ENCODE results near the gene LAMB4.
A peak's percentile ranks its signal among the peaks of the same experiment; 100 is the strongest.

LAMB4 gene

DNA sequence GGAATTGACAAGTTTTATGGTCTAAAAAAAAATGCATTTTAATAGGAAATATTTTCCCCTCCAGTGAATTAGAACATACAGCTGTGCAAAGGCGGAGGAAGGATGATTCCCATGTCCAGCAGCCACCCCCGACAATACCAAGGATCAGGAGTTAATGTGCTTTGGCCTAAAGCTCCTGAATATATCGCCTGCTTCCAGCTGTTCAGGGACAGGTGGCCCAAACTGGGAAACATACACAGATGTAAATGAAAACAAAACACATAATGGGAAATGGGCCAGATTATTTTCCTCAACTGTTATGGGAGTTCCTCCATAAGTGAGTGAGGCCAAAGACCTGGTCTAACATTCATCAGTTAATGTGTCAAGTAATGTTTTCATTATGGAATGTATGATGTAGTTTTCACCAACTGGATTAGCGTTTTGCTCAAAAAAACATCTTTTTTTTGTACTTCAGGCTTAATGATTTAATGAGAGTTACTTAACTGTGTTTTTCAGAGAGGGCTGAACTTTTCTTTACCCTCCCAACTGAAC is 72.1 kb downstream of the LAMB4 start:
- H3K4me3 ChIP-seq (ENCODE audit: low read length), result no peak overlapping the region
- TF ChIP-seq, protein P1, sequence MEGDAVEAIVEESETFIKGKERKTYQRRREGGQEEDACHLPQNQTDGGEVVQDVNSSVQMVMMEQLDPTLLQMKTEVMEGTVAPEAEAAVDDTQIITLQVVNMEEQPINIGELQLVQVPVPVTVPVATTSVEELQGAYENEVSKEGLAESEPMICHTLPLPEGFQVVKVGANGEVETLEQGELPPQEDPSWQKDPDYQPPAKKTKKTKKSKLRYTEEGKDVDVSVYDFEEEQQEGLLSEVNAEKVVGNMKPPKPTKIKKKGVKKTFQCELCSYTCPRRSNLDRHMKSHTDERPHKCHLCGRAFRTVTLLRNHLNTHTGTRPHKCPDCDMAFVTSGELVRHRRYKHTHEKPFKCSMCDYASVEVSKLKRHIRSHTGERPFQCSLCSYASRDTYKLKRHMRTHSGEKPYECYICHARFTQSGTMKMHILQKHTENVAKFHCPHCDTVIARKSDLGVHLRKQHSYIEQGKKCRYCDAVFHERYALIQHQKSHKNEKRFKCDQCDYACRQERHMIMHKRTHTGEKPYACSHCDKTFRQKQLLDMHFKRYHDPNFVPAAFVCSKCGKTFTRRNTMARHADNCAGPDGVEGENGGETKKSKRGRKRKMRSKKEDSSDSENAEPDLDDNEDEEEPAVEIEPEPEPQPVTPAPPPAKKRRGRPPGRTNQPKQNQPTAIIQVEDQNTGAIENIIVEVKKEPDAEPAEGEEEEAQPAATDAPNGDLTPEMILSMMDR (IDR thresholded peaks at IDR 0.05; ENCODE audit: insufficient read depth, low read depth, low read length, missing control alignments), result no peak
- DNase-seq (ENCODE audit: low read depth), result no peak

DNA sequence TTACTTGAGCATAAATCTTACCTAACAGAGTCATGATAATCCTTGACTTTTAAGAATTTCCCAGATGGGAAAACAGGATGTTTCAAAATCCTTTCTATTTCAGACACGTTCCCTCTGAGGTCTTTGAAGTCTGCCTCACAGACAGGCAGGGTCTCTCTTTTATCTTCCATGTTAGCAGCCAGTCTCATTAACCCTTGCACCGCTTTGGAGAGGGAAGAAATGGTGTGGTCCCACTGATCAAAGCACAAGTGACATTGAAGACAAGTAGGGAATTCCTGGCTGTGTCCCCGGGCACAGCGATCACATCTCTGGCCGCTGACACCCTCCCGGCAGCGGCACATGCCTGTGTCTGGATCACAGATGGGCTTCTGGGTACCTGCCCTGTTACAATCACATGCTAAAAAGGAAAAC is 74.5 kb downstream of the LAMB4 start:
- TF ChIP-seq, protein P1 (IDR thresholded peaks at IDR 0.05; ENCODE audit: insufficient read depth, low read depth, low read length, missing control alignments), result no peak
- H3K4me3 ChIP-seq (ENCODE audit: low read length), result no peak overlapping the region
- no peak for DNase-seq (ENCODE audit: low read depth)

DNA sequence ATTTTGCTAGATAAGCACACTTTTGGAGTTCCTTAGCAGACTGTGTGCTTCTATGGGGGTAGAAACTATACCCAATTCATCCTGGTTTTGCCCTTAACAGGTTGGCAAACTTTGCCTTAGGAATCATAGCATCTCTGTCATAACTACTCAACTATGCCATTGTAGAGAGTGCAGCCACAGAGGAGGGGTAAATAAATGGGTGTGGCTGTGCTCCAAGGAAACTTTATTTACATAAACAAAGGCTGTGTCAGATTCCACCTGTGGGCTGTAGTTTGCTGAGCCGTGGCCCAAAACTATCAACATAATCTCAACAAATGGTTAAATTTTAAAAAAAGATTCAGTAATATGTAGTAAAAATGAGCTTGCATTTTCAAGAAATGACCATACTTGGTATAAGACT is 75.6 kb downstream of the LAMB4 start:
- TF ChIP-seq, protein P1 (IDR thresholded peaks at IDR 0.05; ENCODE audit: insufficient read depth, low read depth, low read length, missing control alignments), result no peak
- peak; percentile 39 for DNase-seq (ENCODE audit: low read depth)
- H3K4me3 ChIP-seq (ENCODE audit: low read length), result no peak overlapping the region

DNA sequence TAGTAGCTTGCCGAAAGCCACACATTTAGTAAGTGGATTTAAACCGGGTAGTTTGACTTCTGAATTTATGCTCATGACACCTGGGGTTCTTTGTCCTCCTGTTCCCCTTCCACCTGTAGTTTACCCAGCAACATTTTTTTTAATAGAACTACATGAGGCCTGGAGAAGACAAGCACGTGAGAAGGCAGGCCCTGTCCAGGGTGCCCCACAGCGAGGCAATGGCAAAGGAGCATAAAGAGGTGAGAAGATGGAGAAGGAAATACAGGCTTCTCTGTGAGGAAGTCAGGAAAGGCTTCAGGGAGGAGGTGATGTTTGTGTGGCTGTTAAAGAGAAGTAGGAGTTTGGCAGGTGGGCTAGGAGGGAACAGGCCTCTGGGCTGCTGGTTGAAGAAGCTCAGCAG is 76.9 kb downstream of the LAMB4 start:
- no peak for DNase-seq (ENCODE audit: low read depth)
- TF ChIP-seq, protein P1 (IDR thresholded peaks at IDR 0.05; ENCODE audit: insufficient read depth, low read depth, low read length, missing control alignments), result no peak
- no peak overlapping the region for H3K4me3 ChIP-seq (ENCODE audit: low read length)

DNA sequence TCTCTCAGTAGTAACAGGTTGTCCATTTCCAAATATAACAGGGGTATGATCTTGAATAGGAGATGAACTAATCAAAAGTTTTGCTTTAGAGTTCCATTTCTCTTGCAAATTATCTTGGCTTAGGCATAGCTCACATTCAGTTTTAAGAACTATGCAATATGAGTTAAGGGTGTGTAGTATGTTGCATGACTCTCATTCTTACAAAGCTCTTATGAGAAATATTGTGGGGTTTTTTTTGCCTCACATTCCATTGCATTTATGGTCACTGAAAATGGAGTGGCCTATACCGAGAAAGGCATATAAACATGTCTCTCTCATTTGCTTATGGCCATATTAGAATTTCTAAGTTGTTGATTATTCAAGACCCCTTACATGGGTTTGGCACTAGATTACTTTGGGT is 78.7 kb downstream of the LAMB4 start:
- DNase-seq (ENCODE audit: low read depth), result no peak
- no peak overlapping the region for H3K4me3 ChIP-seq (ENCODE audit: low read length)
- TF ChIP-seq, protein P1 (IDR thresholded peaks at IDR 0.05; ENCODE audit: insufficient read depth, low read depth, low read length, missing control alignments), result no peak

DNA sequence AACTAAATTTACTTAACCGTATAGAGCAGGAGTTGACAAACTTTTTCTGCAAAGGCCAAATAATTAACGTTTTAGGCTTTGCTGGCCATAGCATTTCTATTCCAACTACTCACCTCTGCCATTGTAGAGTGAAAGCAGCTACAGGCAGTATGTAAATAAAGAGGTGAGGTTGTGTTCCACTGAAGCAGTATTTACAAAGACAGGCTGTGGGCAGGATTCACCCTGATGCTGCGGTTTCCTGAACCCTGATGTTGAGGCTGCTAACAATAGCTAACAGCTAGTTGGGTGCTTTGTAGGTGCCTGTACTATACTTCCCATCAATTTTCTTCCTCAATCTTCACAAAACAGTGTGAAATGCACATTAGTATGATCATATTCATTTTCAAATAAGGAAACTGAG is 80.2 kb downstream of the LAMB4 start:
- H3K4me3 ChIP-seq (ENCODE audit: low read length), result no peak overlapping the region
- TF ChIP-seq, protein P1 (IDR thresholded peaks at IDR 0.05; ENCODE audit: insufficient read depth, low read depth, low read length, missing control alignments), result no peak
- DNase-seq (ENCODE audit: low read depth), result no peak

DNA sequence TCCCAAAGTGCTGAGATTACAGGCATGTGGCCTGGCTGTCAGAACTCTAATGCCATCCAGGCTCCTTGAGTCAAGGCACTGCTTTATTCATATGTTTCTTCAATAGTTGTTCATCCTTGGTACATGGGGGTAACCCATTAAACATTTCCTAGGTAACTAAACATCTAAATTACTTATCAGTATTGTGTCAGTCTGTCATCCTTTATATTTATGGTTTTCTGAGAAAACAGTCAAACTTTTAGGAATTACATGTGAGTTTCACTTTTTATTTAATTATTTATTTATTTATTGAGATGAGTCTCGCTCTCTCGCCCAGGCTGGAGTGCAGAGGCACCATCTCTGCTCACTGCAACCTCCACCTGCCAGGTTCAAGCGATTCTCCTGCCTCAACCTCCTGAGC is 81.7 kb downstream of the LAMB4 start:
- DNase-seq (ENCODE audit: low read depth), result no peak
- TF ChIP-seq, protein P1 (IDR thresholded peaks at IDR 0.05; ENCODE audit: insufficient read depth, low read depth, low read length, missing control alignments), result no peak
- no peak overlapping the region for H3K4me3 ChIP-seq (ENCODE audit: low read length)

Measured in epithelial cell of esophagus (primary cell).